ENCODE results near the gene CDC23.

GRCh38 chr5:138141734-138142133 lies 71.4 kb downstream of the CDC23 start:
- TF ChIP-seq EZH2 (IDR thresholded peaks at IDR 0.05; ENCODE audit: borderline replicate concordance, low read length), result no peak
- TF ChIP-seq, protein P1, sequence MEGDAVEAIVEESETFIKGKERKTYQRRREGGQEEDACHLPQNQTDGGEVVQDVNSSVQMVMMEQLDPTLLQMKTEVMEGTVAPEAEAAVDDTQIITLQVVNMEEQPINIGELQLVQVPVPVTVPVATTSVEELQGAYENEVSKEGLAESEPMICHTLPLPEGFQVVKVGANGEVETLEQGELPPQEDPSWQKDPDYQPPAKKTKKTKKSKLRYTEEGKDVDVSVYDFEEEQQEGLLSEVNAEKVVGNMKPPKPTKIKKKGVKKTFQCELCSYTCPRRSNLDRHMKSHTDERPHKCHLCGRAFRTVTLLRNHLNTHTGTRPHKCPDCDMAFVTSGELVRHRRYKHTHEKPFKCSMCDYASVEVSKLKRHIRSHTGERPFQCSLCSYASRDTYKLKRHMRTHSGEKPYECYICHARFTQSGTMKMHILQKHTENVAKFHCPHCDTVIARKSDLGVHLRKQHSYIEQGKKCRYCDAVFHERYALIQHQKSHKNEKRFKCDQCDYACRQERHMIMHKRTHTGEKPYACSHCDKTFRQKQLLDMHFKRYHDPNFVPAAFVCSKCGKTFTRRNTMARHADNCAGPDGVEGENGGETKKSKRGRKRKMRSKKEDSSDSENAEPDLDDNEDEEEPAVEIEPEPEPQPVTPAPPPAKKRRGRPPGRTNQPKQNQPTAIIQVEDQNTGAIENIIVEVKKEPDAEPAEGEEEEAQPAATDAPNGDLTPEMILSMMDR (conservative IDR thresholded peaks at IDR 0.05 in 1 of 2, IDR thresholded peaks at IDR 0.05 in 1 of 2; ENCODE audit: extremely low read depth in 1 of 2, insufficient read depth in 1 of 2, low read depth in 1 of 2, low read length in 2 of 2), result no peak

All from mammary epithelial cell (primary cell).